Measurements from ENCODE around the gene S100A12. TPM values are rescaled to one million over a fixed set of nuclear protein-coding genes. Genes with fewer than 3 reads are reported as not detected.

Gene S100A12
- total and polyA plus RNA-seq, 2 donors (not counting 3 experiments of a cell fraction or from before 2014, with no cell fraction given), result not detected

- Histone ChIP-seq H3K9me3 (replicated peaks; ENCODE audit: control insufficient read depth, insufficient read depth, low read length) (no peaks in the 10 kb centered on the region), H3K4me1 (ENCODE audit: control insufficient read depth, extremely low read depth, insufficient read depth, low read length) (no peaks in the 10 kb centered on the region), H3K4me3 (replicated peaks in 1 of 3; ENCODE audit: insufficient read depth in 1 of 3, low read depth in 1 of 3, low read length in 3 of 3) (no peak overlapping the region), H3K9ac (replicated peaks; ENCODE audit: extremely low read depth, insufficient read depth, low read length) (no peak overlapping the region), H3K27me3 (ENCODE audit: control insufficient read depth in 2 of 2, insufficient read depth in 2 of 2, low read length in 2 of 2) (no peaks in the 10 kb centered on the region), H3K4me2 (ENCODE audit: insufficient read depth, low read length) (no peak overlapping the region), H4K20me1 (replicated peaks; ENCODE audit: control insufficient read depth, extremely low read depth, insufficient read depth, low read length) (no peaks in the 10 kb centered on the region), H3K9me1 (replicated peaks; ENCODE audit: control insufficient read depth, extremely low read depth, insufficient read depth, low read length) (no peaks in the 10 kb centered on the region), H3K27ac (ENCODE audit: insufficient read depth, low read depth, low read length) (no peak overlapping the region), H3K36me3 (ENCODE audit: control insufficient read depth in 2 of 2, extremely low read depth in 1 of 2, insufficient read depth in 2 of 2, low read length in 2 of 2) (no peaks in the 10 kb centered on the region), H2AFZ (ENCODE audit: low read depth, low read length) (no peak overlapping the region), H3K79me2 (ENCODE audit: control insufficient read depth, insufficient read depth, low read length) (no peaks in the 10 kb centered on the region)
- CTCF ChIA-PET, result interaction anchor here (1.5 kb wide), 1 partner anchor 158 kb away, joined by 3 read pairs; no protein-coding TSS in a partner anchor
- TF ChIP-seq MAX (IDR thresholded peaks at IDR 0.05; ENCODE audit: insufficient read depth, insufficient read length), result no peak
- no peak for TF ChIP-seq JUN (IDR thresholded peaks at IDR 0.05; ENCODE audit: borderline replicate concordance, insufficient read depth, insufficient read length, low read depth)
- no peak for TF ChIP-seq MYC (IDR thresholded peaks at IDR 0.05; ENCODE audit: low read depth, low read length)
- TF ChIP-seq GATA2 (IDR thresholded peaks at IDR 0.05; ENCODE audit: insufficient read depth, insufficient read length, low read depth, low read length), result no peak
- TF ChIP-seq POLR2AphosphoS5 (IDR thresholded peaks at IDR 0.05; ENCODE audit: insufficient read depth, low read depth, low read length), result no peak
- DNase-seq (ENCODE audit: low read depth, low spot score) (no peak), FAIRE-seq (no peak)
- BruUV-seq (replicated peaks), result no TSS peak
- intact Hi-C loops (cut with micrococcal nuclease), result no loop called here
- dilution Hi-C loops (cut with MboI; ENCODE audit: extremely low pct_ligation_motif_present, low sequenced_read_pairs), result no loop called here
- POLR2A ChIA-PET, result no interaction called here
Measured at GRCh38 chr1:153336650-153337049, 38.8 kb downstream of the S100A12 start.

- CTCF ChIA-PET, result interaction anchor here (1.1 kb wide), 1 partner anchor 24 kb away, joined by 3 read pairs; the partner anchor contains the start of gene S100A9
Measured at GRCh38 chr1:153333902-153334301, 41.5 kb downstream of the S100A12 start.

More at GRCh38 chr1:153333902-153334301, 41.5 kb downstream of the S100A12 start:
- Histone ChIP-seq H3K79me2 (ENCODE audit: control insufficient read depth, insufficient read depth, low read length) (no peaks in the 10 kb centered on the region), H3K36me3 (ENCODE audit: control insufficient read depth in 2 of 2, extremely low read depth in 1 of 2, insufficient read depth in 2 of 2, low read length in 2 of 2) (no peaks in the 10 kb centered on the region), H3K4me3 (replicated peaks in 1 of 3; ENCODE audit: insufficient read depth in 1 of 3, low read depth in 1 of 3, low read length in 3 of 3) (no peak overlapping the region), H3K9me3 (replicated peaks; ENCODE audit: control insufficient read depth, insufficient read depth, low read length) (no peaks in the 10 kb centered on the region), H3K27me3 (ENCODE audit: control insufficient read depth in 2 of 2, insufficient read depth in 2 of 2, low read length in 2 of 2) (no peaks in the 10 kb centered on the region), H3K4me1 (ENCODE audit: control insufficient read depth, extremely low read depth, insufficient read depth, low read length) (no peaks in the 10 kb centered on the region), H3K27ac (ENCODE audit: insufficient read depth, low read depth, low read length) (no peak overlapping the region), H4K20me1 (replicated peaks; ENCODE audit: control insufficient read depth, extremely low read depth, insufficient read depth, low read length) (no peaks in the 10 kb centered on the region), H3K4me2 (ENCODE audit: insufficient read depth, low read length) (no peak overlapping the region), H3K9me1 (replicated peaks; ENCODE audit: control insufficient read depth, extremely low read depth, insufficient read depth, low read length) (no peaks in the 10 kb centered on the region), H2AFZ (ENCODE audit: low read depth, low read length) (no peak overlapping the region), H3K9ac (replicated peaks; ENCODE audit: extremely low read depth, insufficient read depth, low read length) (no peak overlapping the region)
- TF ChIP-seq FOS (IDR thresholded peaks at IDR 0.05; ENCODE audit: borderline replicate concordance, insufficient read depth, low read length) (no peak), MYC (IDR thresholded peaks at IDR 0.05; ENCODE audit: low read depth, low read length) (no peak), MAX (IDR thresholded peaks at IDR 0.05; ENCODE audit: insufficient read depth, insufficient read length) (no peak), POLR2A (IDR thresholded peaks at IDR 0.05; ENCODE audit: low read depth, low read length) (no peak), CTCF (IDR thresholded peaks at IDR 0.05; ENCODE audit: extremely low read depth in 1 of 2, insufficient read depth in 1 of 2, low read depth in 1 of 2, low read length in 2 of 2) (no peak), GATA2 (IDR thresholded peaks at IDR 0.05; ENCODE audit: insufficient read depth, insufficient read length, low read depth, low read length) (no peak), POLR2AphosphoS5 (IDR thresholded peaks at IDR 0.05; ENCODE audit: insufficient read depth, low read depth, low read length) (no peak), EZH2 (IDR thresholded peaks at IDR 0.05; ENCODE audit: borderline replicate concordance, low read depth, low read length, severe bottlenecking) (no peak), JUN (IDR thresholded peaks at IDR 0.05; ENCODE audit: borderline replicate concordance, insufficient read depth, insufficient read length, low read depth) (no peak)
- intact Hi-C loops (cut with micrococcal nuclease) (no loop called here), dilution Hi-C loops (cut with MboI; ENCODE audit: extremely low pct_ligation_motif_present, low sequenced_read_pairs) (no loop called here)
- no peak for DNase-seq (ENCODE audit: low read depth, low spot score)
- FAIRE-seq, result no peak
- POLR2A ChIA-PET, result no interaction called here
- no TSS peak for BruUV-seq (replicated peaks)
